Measurements from ENCODE around the gene PI4K2B. TPM values are rescaled to one million over a fixed set of nuclear protein-coding genes. Genes with fewer than 3 reads are reported as not detected.
"Not testable (repeated sequence)": the region's sequence is repeated elsewhere in the genome, so short reads cannot be mapped to it uniquely, and the experiment has no call there.

Gene PI4K2B
- total RNA-seq, result 10 to 100 TPM in 3 of 8 experiments, 1 to 10 TPM in 5; 3.5 to 15.9 (median 6.2) TPM

DNA sequence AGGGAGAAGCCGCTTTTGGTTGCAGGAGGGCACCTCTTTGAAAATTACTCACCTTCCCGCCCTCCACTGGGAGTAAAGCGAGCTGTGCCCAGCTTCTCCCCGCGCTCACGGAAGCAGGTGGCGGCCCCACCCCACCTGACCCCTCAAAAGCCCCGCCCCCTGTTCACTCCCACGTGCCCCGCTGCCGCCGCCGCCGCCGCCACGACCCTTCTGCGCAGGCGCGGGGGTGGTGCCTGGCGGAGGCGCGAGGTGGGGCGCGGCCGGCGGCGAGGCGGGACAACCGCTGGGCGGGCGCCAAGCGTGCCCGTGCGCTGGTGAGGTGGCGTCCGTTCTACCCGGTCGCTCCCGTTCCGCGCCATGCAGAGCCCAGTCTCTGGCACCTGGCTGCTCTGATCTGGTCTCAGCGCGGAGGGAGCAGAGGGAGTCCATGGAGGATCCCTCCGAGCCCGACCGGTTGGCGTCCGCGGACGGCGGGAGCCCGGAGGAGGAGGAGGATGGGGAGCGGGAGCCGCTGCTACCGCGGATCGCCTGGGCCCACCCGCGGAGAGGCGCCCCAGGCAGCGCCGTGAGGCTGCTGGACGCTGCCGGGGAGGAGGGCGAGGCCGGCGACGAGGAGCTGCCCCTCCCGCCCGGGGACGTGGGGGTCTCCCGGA, at the start of gene PI4K2B:
TSS of gene PI4K2B (plus strand) at position 297 of the 653 bp plus-strand sequence. CDS start at position 428, 131 bp downstream.
- in situ Hi-C loops (cut with MboI; ENCODE audit: low pct_unique_long_range_greater_than_20kb in 2 of 9, low sequenced_read_pairs in 9 of 9, unreplicated experiment in 9 of 9), result no loop called here
- Histone ChIP-seq H3K27ac (peak within 1 kb of the TSS; percentile 50 to 79), H3K4me3 (peak within 1 kb of the TSS; percentile 65 to 83 (median 72)), H3K4me1 (replicated peaks in 1 of 2) (peaks cover 0 to 8% of the 10 kb centered on the region in 2 donors)
- WGBS, 10 experiments, result 0 to 60% (median 20%) methylated on average over 1 to 7 of the region's 72 CpGs; no CpG with 5 or more reads in 3 of the 10 experiments
- ATAC-seq (replicated peaks in 6 of 8), result peak; percentile 66 to 95 (median 94)

- 0 to 96% (median 50%) methylated on average over 1 to 3 of the region's 4 CpGs; no CpG with 5 or more reads in 3 of the 10 experiments for WGBS, 10 experiments
- Histone ChIP-seq H3K27ac (no peak overlapping the region), H3K4me3 (no peak overlapping the region), H3K4me1 (replicated peaks in 1 of 2) (peaks cover 8 to 11% of the 10 kb centered on the region in 2 donors)
- in situ Hi-C loops (cut with MboI; ENCODE audit: low pct_unique_long_range_greater_than_20kb in 2 of 9, low sequenced_read_pairs in 9 of 9, unreplicated experiment in 9 of 9), result loop anchor here in 2 of 9 experiments (25.0 kb wide), 1 partner anchor 178 kb away; no protein-coding TSS in a partner anchor
- no peak for ATAC-seq (replicated peaks in 6 of 8)
These were observed 49.8 kb upstream of the PI4K2B start for GRCh38 chr4:25184056-25184455.

DNA sequence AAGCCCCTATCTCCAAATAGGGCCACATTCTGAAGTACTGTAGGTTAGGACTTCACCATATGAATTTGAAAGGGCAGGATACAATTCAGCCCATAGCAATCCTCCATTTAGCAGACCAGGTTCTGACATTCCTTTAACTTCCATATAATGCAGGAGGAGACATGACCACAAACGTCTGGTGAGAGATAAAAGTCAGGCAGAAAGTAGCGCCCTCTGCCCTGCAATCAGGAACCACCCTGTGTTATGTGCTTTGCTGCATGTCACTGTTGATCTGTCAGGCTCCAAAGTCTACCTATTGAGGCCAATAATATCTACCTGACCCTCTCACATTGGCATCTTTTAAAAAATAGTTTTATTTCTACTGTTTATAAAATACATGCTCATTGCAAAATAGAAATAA, 43.4 kb upstream of the PI4K2B start:
- no peak overlapping the region for H3K4me3 ChIP-seq
- H3K4me1 ChIP-seq (replicated peaks in 1 of 2), result no peaks in the 10 kb centered on the region
- H3K27ac ChIP-seq, result no peak overlapping the region
- in situ Hi-C loops (cut with MboI; ENCODE audit: low pct_unique_long_range_greater_than_20kb in 2 of 9, low sequenced_read_pairs in 9 of 9, unreplicated experiment in 9 of 9), result loop anchor here in 2 of 9 experiments (25.0 kb wide), 1 partner anchor 172 kb away; no protein-coding TSS in a partner anchor
- WGBS, 10 experiments, result 17 to 100% (median 50%) methylated on average over 1 to 2 of the region's 2 CpGs; no CpG with 5 or more reads in 3 of the 10 experiments
- no peak for ATAC-seq (replicated peaks in 6 of 8)

DNA sequence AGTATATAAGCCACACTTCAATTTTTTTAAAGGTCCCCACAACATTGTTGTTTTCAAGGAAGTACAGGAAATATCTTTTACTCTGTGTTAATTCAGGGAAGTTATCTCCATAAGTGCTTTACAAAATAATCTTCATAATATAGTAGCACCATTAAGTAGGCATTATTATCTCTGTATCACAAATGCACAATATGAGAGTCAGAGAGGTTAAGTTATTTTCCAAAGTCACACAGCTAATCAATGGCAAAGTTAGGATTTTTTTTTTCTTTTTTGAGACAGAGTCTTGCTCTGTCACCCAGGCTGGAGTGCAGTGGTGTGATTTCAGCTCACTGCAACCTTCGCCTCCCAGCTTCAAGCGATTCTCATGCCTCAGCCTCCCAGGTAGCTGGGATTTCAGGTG, 35.1 kb upstream of the PI4K2B start:
- in situ Hi-C loops (cut with MboI; ENCODE audit: low pct_unique_long_range_greater_than_20kb in 2 of 9, low sequenced_read_pairs in 9 of 9, unreplicated experiment in 9 of 9), result loop anchor here in 2 of 9 experiments (25.0 kb wide), 1 partner anchor 164 kb away; no protein-coding TSS in a partner anchor
- 83 to 100% (median 94%) methylated on average over 1 to 2 of the region's 2 CpGs; no CpG with 5 or more reads in 5 of the 10 experiments for WGBS, 10 experiments
- no peak for ATAC-seq (replicated peaks in 6 of 8)

DNA sequence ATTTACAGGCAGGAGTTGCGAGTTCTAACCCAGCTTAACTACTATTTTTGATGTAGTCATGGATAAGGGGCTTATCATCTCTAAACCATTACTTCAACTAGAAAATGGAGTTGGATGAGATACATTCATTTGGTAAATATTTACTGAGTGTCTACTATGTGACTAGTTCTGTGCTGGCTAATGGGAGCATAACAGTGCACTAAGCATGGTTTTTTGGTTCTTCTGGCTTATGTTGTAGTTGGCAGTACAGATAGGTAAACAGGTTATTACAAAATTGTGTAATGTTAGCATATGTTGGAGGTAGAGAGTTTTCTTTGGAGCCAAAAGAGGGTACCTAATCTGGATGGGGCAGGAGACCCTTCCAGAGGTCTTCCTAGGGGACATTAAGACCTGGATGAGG, 25.8 kb upstream of the PI4K2B start:
- ATAC-seq (replicated peaks in 6 of 8), result no peak
- 78 to 100% (median 91%) methylated on average over 1 of the region's 1 CpG; no CpG with 5 or more reads in 6 of the 10 experiments for whole genome bisulfite sequencing, 10 experiments
- in situ Hi-C loops (cut with MboI; ENCODE audit: low pct_unique_long_range_greater_than_20kb in 2 of 9, low sequenced_read_pairs in 9 of 9, unreplicated experiment in 9 of 9), result no loop called here
- H3K4me3 ChIP-seq, result no peak overlapping the region
- H3K4me1 ChIP-seq (replicated peaks in 1 of 2), result no peaks in the 10 kb centered on the region
- H3K27ac ChIP-seq, result no peak overlapping the region

More for the DNA sequence above, 35.1 kb upstream of the PI4K2B start:
- Histone ChIP-seq H3K27ac (no peak overlapping the region), H3K4me3 (no peak overlapping the region), H3K4me1 (replicated peaks in 1 of 2) (no peaks in the 10 kb centered on the region)

GRCh38 chr4:25209702-25210101, 24.1 kb upstream of the PI4K2B start:
- no peak overlapping the region for H3K4me3 ChIP-seq
- no peak overlapping the region for H3K27ac ChIP-seq
- in situ Hi-C loops (cut with MboI; ENCODE audit: low pct_unique_long_range_greater_than_20kb in 2 of 9, low sequenced_read_pairs in 9 of 9, unreplicated experiment in 9 of 9), result no loop called here
- no peaks in the 10 kb centered on the region for H3K4me1 ChIP-seq (replicated peaks in 1 of 2)
- WGBS, 10 experiments, result 0 to 85% (median 78%) methylated on average over 1 of the region's 1 CpG; no CpG with 5 or more reads in 4 of the 10 experiments
- ATAC-seq (replicated peaks in 6 of 8), result no peak

- no peaks in the 10 kb centered on the region for H3K4me1 ChIP-seq (replicated peaks in 1 of 2)
- no peak for ATAC-seq (replicated peaks in 6 of 8)
- H3K27ac ChIP-seq, result no peak overlapping the region
- in situ Hi-C loops (cut with MboI; ENCODE audit: low pct_unique_long_range_greater_than_20kb in 2 of 9, low sequenced_read_pairs in 9 of 9, unreplicated experiment in 9 of 9), result no loop called here
- no peak overlapping the region for H3K4me3 ChIP-seq
- 67 to 100% (median 91%) methylated on average over 1 to 3 of the region's 3 CpGs; no CpG with 5 or more reads in 2 of the 10 experiments for WGBS, 10 experiments
These were observed 22.1 kb upstream of the PI4K2B start for GRCh38 chr4:25211721-25212120.

DNA sequence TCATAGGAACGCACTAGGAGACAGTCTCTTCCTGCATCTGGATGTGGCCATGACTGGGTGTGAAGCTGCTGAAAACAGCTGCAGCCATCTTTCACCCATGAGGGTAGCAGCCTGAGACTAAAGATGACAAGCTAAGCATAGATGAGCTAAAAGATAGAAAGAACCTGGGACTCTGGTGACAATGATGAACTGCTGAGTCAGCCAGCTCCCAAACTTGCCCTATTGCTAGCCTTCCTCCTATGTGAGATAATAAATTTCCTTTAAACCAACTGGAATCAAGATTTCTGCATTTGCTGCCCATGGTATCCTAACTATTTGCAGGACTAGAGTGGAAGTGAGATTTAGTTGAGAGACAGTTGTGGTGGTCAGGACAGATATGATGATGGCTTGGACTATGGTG, 21.0 kb upstream of the PI4K2B start:
- no peak for ATAC-seq (replicated peaks in 6 of 8)
- Histone ChIP-seq H3K4me1 (replicated peaks in 1 of 2) (no peaks in the 10 kb centered on the region), H3K27ac (no peak overlapping the region), H3K4me3 (no peak overlapping the region)
- 88 to 100% (median 100%) methylated on average over 1 of the region's 1 CpG; no CpG with 5 or more reads in 5 of the 10 experiments for WGBS, 10 experiments
- in situ Hi-C loops (cut with MboI; ENCODE audit: low pct_unique_long_range_greater_than_20kb in 2 of 9, low sequenced_read_pairs in 9 of 9, unreplicated experiment in 9 of 9), result no loop called here

DNA sequence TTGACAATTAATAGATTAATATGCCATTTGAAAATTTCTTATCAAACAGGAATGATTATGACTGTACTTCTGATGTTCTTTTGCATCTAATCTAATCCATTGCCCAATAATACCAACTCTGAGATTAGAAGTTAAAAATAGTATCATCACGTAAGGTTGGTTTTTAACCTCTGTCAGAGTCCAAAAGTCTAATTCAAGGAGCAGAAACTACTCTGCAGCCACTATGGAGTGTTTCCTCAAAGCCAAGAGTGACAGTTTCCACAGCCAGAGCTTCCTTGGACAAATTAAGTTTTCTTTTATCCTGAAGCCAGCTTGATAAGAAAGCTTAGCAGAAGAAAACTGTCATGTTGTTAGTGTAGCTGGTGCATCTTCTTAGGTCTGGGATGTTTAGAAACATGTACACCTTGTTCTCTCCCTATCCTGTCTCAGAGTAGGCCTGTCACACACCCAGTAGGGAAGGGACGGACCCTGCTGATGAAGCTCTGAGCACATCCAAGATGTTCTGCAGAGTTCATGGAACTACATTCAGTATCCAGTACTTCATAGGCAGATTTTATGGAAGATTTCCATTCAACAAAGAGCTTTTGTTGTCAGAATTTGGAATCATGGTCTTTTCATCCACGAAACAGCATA, 20.4 kb upstream of the PI4K2B start:
- Histone ChIP-seq H3K4me1 (replicated peaks in 1 of 2) (no peaks in the 10 kb centered on the region), H3K4me3 (no peak overlapping the region), H3K27ac (no peak overlapping the region)
- no peak for ATAC-seq (replicated peaks in 6 of 8)
- in situ Hi-C loops (cut with MboI; ENCODE audit: low pct_unique_long_range_greater_than_20kb in 2 of 9, low sequenced_read_pairs in 9 of 9, unreplicated experiment in 9 of 9), result no loop called here
- 0 to 100% (median 80%) methylated on average over 1 to 3 of the region's 3 CpGs; no CpG with 5 or more reads in 1 of the 10 experiments for WGBS, 10 experiments

- ATAC-seq (replicated peaks in 6 of 8); H3K4me1 ChIP-seq (replicated peaks in 1 of 2); H3K4me3 ChIP-seq; H3K27ac ChIP-seq; in situ Hi-C loops (cut with MboI; ENCODE audit: low pct_unique_long_range_greater_than_20kb in 2 of 9, low sequenced_read_pairs in 9 of 9, unreplicated experiment in 9 of 9): not testable (repeated sequence)
- 40 to 100% (median 100%) methylated on average over 1 of the region's 1 CpG; no CpG with 5 or more reads in 7 of the 10 experiments for WGBS, 10 experiments
These were observed 19.1 kb upstream of the PI4K2B start for GRCh38 chr4:25214750-25215149.

- WGBS, 10 experiments, result 40 to 80% (median 57%) methylated on average over 1 of the region's 1 CpG; no CpG with 5 or more reads in 5 of the 10 experiments
- in situ Hi-C loops (cut with MboI; ENCODE audit: low pct_unique_long_range_greater_than_20kb in 2 of 9, low sequenced_read_pairs in 9 of 9, unreplicated experiment in 9 of 9), result no loop called here
- no peak overlapping the region for H3K4me3 ChIP-seq
- no peaks in the 10 kb centered on the region for H3K4me1 ChIP-seq (replicated peaks in 1 of 2)
- no peak overlapping the region for H3K27ac ChIP-seq
- peak in 5 of 8 experiments; percentile 36 to 95 (median 92) for ATAC-seq (replicated peaks in 6 of 8)
These were observed 18.3 kb upstream of the PI4K2B start for GRCh38 chr4:25215511-25215910.

DNA sequence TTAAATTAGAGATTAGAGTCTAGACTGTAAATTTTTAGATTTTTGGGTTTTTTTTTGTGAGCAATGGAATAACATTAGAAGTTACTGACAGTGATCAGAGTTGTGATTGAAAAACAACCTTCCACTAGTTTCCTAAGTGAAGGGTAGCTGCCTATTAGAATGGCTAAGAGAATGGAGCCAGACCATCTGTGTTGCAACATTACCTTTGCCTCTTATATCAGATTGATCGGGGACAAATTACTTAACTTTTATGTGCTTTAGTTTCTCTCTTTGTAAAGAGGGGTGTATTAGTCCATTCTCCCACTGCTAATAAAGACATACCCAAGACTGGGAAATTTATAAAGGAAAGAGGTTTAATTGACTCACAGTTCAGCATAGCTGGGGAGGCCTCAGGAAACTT, 12.5 kb upstream of the PI4K2B start:
- WGBS, 10 experiments, result 100% methylated on average over 1 of the region's 1 CpG; no CpG with 5 or more reads in 4 of the 10 experiments
- no peak for ATAC-seq (replicated peaks in 6 of 8)
- no peak overlapping the region for H3K4me3 ChIP-seq
- no peak overlapping the region for H3K27ac ChIP-seq
- in situ Hi-C loops (cut with MboI; ENCODE audit: low pct_unique_long_range_greater_than_20kb in 2 of 9, low sequenced_read_pairs in 9 of 9, unreplicated experiment in 9 of 9), result no loop called here
- no peaks in the 10 kb centered on the region for H3K4me1 ChIP-seq (replicated peaks in 1 of 2)

DNA sequence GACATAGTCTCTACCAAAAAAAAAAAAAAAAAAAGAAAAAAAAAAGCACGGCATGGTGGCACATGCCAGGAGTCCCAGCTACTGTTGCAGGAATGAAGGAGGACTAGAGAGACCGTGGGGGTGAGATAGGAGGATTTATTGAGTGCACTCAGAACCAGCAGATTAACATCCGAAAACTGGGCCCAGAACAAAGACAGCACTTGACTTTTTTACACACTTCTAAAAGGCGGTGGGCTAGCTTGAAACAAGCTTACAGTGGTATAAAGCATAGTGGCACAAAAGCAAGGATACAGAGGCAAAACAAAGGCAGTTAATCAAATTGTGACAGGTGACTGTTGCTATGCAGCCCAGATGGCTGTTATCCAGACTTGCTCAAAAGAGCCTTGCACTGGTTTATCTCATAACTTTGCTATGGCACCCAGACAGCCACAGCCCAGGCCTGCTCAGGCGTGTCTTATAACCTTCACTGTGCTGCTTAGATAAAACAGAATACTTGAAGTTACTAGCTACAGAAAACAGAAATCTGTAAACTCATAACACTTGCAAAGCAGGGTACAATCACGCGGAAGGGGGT, 9.9 kb upstream of the PI4K2B start:
- H3K4me1 ChIP-seq (replicated peaks in 1 of 2), result no peaks in the 10 kb centered on the region
- H3K27ac ChIP-seq, result no peak overlapping the region
- no peak overlapping the region for H3K4me3 ChIP-seq
- 0 to 100% (median 53%) methylated on average over 1 to 6 of the region's 7 CpGs for WGBS, 10 experiments
- no peak for ATAC-seq (replicated peaks in 6 of 8)
- in situ Hi-C loops (cut with MboI; ENCODE audit: low pct_unique_long_range_greater_than_20kb in 2 of 9, low sequenced_read_pairs in 9 of 9, unreplicated experiment in 9 of 9), result no loop called here

Measured in motor neuron (in vitro differentiated cells).